HG03039 (cell line): Measurements from ENCODE around the gene PRICKLE3.

Experiments
- ATAC-seq: cut with Tn5 transposase; IDR thresholded peaks from one replicate; pipeline ENCODE4 v1.9.1; 2021; ENCODE audit warnings: mild to moderate bottlenecking, moderate library complexity; ENCODE audit not compliant: unreplicated experiment

The PRICKLE3 gene

DNA sequence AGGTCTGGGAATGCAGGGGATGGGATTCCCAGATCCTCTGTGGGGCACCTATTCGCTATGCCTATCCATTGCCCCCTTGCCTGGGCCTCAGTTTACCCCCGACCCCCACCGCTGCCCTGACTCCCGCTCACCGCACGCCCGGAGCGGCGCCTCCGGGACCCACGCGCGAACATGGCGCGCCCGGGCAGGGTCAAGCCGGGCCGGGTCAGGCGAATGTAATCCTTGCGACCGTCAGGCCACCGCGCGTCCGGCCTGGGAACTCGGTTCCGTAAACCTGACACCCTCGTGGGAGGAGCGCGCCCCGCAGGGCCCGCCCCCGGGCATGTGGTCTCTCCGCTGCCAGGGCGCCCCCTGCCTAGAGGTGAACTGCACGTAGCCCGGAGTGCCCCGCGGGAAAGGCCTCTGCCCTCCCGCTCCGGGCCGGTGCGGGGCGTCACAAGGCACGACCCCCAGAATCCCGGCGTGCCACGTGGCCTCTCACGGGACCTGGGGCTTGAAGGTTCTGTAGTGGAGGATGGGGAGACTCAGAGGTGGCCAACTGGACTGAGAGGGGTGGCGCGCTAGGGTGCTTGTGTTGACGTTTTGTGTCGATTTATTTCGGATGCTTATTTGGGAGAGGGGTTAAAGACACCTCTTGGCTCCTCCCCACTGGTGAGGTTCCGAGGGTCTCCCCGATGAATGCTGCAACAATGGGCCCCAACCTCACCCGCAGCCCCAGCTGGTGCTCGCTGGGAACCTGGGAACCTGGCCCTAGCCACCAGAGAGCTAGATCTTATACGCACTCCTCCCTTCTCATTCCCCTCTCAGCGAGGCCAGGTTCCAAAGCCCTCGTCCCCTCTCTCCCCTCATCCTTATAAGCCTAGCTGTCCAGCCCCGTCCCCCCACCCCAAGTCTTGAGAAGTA is at the start of gene PRICKLE3:
TSS of gene PRICKLE3 (minus strand) at position 249 of the 903 bp plus-strand sequence. CDS start at position 173, 76 bp downstream.
- peak; percentile 26 for ATAC-seq

GRCh38 chrX:49233887-49234555 is 47.8 kb upstream of the PRICKLE3 start:
- ATAC-seq: no peak

DNA sequence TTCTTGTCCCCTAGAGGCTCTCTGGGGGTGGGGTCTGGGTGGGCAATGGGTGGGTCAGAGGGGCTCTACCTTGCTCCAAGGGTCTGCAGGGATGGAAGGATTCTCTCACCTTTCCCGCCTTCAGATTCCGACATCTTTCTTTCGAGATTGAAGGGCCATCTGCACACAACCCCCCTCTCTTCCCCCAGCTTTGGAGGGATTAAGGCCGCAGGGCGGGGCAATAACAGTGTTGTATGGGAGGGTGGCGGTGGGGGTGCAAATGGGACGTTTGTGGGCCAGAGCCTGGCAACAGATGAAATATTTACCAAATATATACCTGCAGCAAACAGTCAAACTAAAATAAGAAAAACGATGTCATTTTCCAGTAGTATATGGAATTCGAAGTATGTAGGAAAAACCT is 47.0 kb upstream of the PRICKLE3 start, which contains the start of gene CACNA1F:
TSS of gene CACNA1F (minus strand) at position 165 of the 400 bp plus-strand sequence. CDS start at position 134, 31 bp downstream.
- ATAC-seq: no peak

DNA sequence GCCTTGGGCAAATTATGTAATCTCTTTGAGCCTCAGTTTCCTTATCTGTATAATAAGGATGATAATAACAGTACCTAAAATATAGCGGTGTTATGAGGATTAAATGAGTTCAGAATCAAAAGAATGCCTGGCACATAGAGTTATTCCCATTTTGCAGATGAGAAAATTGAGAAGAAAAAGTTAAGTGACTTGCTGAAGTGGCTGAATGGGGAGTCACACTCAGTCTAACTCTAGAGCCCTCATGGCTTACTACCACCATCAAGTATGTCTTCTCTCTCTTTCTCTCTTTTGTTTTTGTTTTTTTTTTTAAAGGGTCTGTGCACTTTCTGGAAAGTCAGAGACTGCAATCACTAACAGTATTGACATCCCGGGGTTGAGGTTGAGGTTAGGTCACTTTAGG is 46.4 kb upstream of the PRICKLE3 start:
- no peak for ATAC-seq

DNA sequence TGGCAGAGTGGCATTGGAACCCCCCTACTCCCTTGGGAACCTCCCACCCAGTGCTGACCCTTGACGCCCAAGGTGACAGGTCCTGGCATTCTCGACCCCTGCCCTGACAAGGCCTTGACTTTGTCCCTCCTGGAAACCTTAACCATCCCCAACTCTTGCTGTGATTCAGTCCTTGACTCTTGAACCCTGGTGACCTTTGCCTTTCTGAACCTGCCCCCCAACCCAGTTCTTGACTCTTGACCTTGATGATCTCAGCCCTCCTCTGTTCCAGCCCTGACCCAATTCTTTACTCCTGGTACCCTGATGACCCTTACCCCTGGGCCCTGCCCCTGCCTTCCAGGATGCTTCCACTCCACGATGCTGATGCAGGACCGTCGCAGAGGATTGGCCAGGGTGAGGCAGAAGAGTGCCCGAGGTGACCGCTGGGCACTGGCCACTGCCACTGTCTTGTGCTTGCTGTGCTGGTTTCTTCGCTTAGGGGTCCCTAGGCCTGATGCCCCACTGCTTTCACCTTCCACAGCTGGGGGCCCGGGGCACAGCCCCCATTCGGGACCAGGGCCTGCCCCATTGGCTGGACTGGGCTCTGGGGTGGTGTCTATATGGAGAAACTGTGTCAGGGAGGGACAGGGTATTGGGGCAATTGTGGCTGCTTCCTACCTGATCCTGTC is 45.3 kb upstream of the PRICKLE3 start:
- no peak for ATAC-seq

DNA sequence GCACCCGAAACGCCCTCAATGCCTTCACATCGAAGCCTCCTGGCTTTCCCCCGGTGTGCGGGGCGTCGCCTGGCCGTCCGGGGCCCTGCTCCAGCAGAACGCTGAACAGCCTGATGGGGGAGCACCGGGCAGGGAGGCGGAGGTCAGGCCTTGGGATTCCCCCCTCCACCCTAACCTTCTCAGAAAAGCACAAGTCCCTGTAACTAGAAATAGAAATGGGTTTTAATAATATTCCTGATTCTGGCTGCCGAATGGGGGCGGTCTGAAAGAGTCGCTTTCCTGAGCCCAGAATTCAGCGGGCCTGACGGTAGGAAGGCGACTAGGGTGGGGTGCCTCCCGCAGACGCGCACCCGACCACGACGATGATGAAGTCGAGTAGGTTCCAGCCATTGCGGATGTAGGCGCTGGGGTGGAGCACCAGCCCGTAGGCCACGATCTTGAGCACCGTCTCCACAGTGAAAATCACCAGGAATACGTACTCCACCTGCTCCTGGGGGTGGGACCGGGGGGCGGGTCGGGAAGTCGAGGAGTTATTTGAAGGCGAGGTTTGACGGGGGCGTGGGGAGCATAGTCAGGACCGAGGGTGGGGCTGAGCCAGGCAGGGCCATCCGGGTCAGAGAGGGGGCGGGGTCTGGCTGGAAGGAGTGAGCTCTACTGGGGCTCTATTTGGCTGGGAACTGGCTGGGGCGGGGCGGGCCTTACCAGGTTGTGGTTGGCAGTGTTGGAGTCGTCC is 44.5 kb upstream of the PRICKLE3 start:
- ATAC-seq: peak; percentile 50

GRCh38 chrX:49228185-49228584 is 42.0 kb upstream of the PRICKLE3 start:
- ATAC-seq: no peak

DNA sequence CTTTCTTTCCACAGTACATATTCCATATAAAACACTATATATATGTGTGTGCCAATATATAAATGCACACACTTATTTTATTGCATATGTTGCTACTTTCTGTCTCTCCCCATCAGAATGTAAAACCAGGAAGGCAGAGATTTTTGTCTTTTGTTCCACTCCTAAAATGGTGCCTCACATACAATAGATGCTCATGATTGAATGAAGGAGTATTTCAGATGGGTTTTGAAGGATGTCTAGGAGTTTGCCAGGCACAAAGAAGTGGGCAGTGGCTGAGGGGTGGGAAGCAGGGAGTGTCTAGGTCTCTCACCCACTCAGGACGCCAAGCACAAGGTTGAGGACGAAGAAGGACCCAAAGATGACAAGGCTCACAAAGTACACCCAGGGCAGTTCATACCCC is 41.6 kb upstream of the PRICKLE3 start:
- ATAC-seq: no peak

DNA sequence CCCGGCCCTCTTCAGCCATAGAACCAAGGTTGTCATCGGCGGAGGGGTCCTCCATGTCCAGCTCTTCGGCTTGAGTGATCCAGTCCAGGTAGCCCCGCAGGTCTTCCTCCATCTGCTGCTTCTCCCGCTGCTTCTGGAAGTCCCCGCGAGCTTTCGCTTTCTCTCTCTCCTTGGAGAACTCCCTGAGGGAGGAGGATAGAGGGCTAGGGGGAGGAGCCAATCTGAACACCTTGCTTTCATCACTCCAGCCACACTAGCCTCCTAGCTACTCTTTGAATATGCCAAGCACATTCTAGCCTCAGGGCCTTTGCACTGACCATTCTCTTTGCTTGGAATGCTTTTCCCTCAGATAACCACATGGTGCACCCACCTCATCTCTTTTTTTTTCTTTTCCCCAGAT is 40.8 kb upstream of the PRICKLE3 start:
- no peak for ATAC-seq

DNA sequence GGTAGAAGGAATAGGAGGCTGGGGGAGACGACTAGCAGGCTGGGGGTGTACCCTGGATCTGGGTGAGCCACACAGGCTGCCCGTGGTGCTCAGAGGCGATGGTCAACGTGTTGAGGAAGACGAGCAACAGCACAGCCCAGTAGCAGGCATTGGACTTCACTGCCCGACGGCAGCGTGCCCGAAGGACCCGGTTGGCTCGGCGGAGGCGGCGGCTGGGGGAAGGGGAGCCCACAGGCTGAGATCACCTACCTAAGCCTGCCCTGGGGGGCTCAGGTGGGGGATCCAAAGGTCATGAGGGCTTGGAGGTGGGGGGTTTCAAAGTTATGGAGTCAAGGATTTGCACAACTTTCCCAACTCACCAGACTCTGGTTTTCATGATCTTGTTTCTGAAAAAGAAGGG is 39.7 kb upstream of the PRICKLE3 start:
- ATAC-seq: no peak

GRCh38 chrX:49221868-49222267 is 35.7 kb upstream of the PRICKLE3 start:
- no peak for ATAC-seq

GRCh38 chrX:49220100-49220499 is 33.9 kb upstream of the PRICKLE3 start:
- no peak for ATAC-seq

DNA sequence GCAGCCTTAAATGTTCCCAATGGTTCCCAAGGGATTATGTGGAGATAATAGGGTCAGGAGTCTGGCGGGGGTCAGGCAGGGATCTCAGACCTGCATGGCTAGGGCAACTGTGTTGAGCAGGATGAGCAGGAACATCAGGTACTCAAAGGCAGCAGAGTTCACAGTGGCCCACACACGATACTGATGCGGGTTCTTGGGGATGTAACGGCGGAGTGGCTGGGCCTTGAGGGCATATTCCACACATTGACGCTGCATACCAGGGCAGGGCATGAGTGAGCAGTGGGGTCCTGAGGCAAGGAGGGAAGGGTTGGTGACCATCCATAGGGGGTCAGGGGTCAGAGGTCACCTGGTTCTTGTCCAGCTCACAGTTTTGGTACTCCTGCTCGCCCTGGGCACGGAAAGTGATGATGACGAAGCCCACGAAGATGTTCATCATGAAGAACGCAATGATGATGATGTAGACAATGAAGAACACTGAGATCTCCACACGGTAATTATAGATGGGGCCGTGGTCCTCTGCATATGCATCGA is 28.9 kb upstream of the PRICKLE3 start:
- no peak for ATAC-seq

DNA sequence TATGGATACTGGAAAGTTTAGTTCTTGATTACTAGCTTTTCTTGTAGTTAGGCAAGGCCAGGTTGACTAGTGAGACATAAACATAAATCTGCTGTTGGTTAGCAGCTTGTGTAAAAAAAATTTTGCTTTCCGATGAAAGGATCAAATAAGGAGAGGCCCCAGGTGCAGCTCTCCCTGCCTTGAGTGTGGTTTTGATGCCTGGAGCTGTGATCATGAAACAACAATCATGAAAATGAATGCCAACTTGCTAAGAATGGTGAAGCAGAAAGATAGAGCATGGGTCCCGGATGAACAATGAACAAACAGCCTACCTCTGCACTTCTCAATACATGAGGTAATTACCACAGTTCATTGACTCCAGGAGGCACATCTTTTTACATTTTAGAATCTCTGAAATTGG is 28.2 kb upstream of the PRICKLE3 start:
- ATAC-seq: no peak

DNA sequence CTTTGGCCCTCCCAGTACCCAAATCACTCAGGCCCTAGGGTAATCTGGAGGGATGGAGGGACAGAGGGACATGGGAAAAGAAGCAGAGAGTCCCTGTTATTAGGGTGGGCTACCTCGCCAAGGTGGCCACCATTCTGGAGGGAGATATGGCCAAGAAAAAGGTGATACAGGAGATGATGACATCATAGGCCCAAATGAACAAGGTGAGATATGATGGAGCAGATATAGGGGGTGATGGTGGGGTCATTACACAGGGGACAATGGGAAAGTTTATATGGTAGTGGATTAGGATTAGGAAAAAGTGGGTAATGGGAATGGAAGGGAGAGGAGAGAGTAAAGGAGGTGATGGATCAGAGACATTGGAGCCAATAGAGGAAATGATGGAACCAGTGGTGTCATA is 26.7 kb upstream of the PRICKLE3 start:
- ATAC-seq: no peak

- ATAC-seq: no peak
These were observed 26.0 kb upstream of the PRICKLE3 start for GRCh38 chrX:49212209-49212608.

DNA sequence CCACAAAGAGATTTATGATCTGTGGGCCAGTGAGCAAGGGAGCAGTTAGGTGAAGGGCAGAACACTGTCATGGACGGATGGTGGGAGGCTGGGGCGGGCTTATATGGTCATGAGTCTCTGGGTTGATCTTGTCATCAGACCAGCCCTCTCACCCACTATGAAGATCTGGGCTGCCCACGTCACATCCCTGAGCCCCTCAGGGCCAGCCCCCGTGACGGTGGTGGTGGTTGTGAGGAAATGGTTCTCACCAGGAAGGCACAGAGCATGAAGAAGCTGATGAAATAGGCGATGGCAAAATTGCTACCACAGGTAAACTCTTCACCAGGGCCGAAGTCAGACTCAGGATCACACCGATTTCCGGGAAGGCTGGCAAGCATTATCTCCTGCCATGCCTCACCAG is 24.9 kb upstream of the PRICKLE3 start:
- no peak for ATAC-seq

GRCh38 chrX:49210406-49210805 is 24.2 kb upstream of the PRICKLE3 start:
- ATAC-seq: no peak

GRCh38 chrX:49209434-49210251 is 23.5 kb upstream of the PRICKLE3 start:
- ATAC-seq: no peak

- ATAC-seq: no peak
These were observed 22.2 kb upstream of the PRICKLE3 start for GRCh38 chrX:49208399-49208798.
